ENCODE data around the gene TAF10.

TAF10 gene

GRCh38 chr11:6561288-6561687 is 50.7 kb downstream of the TAF10 start:
- Histone ChIP-seq H3K27ac (ENCODE audit: low read length) (no peak overlapping the region), H3F3A (ENCODE audit: insufficient read depth, low read length) (no peaks in the 10 kb centered on the region), H3K4me1 (ENCODE audit: low read length) (no peaks in the 10 kb centered on the region), H3K4me3 (ENCODE audit: low read length) (no peak overlapping the region), H2AFZ (ENCODE audit: low read length) (no peak overlapping the region), H3K4me2 (ENCODE audit: low read depth, low read length) (no peak overlapping the region), H4K20me1 (ENCODE audit: insufficient read depth, low read length) (no peaks in the 10 kb centered on the region), H3K9me2 (replicated peaks; ENCODE audit: insufficient read depth, low read length) (no peaks in the 10 kb centered on the region), H3K36me3 (replicated peaks; ENCODE audit: insufficient read depth, low read length) (no peaks in the 10 kb centered on the region), H3K9me3 (replicated peaks; ENCODE audit: insufficient read depth, low read length) (no peaks in the 10 kb centered on the region), H3K9ac (ENCODE audit: low read length) (no peak overlapping the region), H3K27me3 (replicated peaks; ENCODE audit: insufficient read depth, low read length) (no peaks in the 10 kb centered on the region), H3K79me2 (ENCODE audit: low read length) (no peaks in the 10 kb centered on the region)
- DNase-seq: no peak
- TF ChIP-seq CTCF (IDR thresholded peaks at IDR 0.05; ENCODE audit: low read length) (no peak), EZH2phosphoT487 (IDR thresholded peaks at IDR 0.05; ENCODE audit: low read length) (no peak), EZH2 (optimal IDR thresholded peaks at IDR 0.05; ENCODE audit: low read depth, low read length) (no peak)
